Measurements from ENCODE around the gene TSPAN16. TPM values are rescaled to one million over a fixed set of nuclear protein-coding genes. Genes with fewer than 3 reads are reported as not detected.

TSPAN16 gene
- total and polyA plus RNA-seq, 2 of the 13 experiments (the other 11 are each of a cell fraction or from before 2014, with no cell fraction given), result not detected

DNA sequence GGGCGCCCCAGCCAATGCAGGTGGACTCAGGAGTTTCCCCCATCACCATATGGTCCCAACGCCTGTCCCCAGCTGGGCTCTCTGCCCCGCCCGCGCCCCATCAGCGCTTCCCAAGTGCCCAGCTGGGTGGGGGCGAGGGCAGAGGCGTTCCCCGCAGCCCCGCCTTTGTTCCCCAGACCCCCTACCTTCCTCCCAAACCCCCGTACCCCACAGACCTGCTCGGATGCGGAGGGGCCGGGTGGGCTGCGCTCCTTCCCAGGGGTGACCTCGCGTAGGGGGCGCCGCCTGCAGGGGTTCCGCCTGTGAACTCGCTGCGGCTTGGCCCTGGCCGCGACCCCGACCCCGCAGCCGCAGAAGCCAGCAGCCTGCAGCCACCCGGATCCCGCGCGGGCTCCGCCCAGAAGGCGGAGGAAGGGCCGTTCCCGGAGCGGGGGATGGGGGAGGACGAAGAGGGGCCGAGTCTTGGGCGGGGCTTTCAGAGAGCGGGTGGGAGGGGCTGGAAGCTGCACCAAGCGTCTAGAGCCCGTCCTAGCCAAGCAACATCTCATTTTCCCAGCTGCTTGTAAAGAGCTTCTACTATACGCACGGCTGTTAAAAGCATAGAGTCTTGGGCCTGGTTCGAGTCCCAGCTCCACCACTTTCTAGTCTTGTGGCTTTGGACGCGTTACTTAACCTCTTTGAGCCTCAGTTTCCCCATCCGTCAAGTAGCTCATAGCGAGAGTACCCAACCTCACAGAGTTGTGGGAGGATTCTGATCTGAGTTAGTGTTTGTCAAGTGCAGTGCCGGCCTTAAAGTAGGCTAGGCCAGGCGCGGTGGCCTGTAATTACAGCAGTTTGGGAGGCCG is 43.5 kb downstream of the TSPAN16 start, which contains the start of gene RAB3D (continued):
- TF ChIP-seq ATF7-NPFF (CRISPR knock-in tag; IDR thresholded peaks at IDR 0.05; ENCODE audit: low read depth) (0 out of 2 replicates have a peak, but pooled peaks have one; percentile 16), LCORL (IDR thresholded peaks at IDR 0.05) (no peak), LCORL (CRISPR knock-in tag; IDR thresholded peaks at IDR 0.05) (peak; percentile 25; the same call in 1 of the 2 replicates), SRY (CRISPR knock-in tag; IDR thresholded peaks at IDR 0.05) (no peak), CENPT (CRISPR knock-in tag; IDR thresholded peaks at IDR 0.05; ENCODE audit: low read depth) (no peak), DPF2 (CRISPR knock-in tag; IDR thresholded peaks at IDR 0.05; ENCODE audit: borderline replicate concordance, low read depth) (no peak), ZNF224 (CRISPR knock-in tag; IDR thresholded peaks at IDR 0.05) (0 out of 2 replicates have a peak, but pooled peaks have one; percentile 32), BRCA1 (CRISPR knock-in tag; IDR thresholded peaks at IDR 0.05) (no peak), MED1 (CRISPR knock-in tag; IDR thresholded peaks at IDR 0.05) (peak; percentile 53; the same call in 1 of the 2 replicates), PRDM15 (CRISPR knock-in tag; IDR thresholded peaks at IDR 0.05) (no peak), ZNF33A (CRISPR knock-in tag; IDR thresholded peaks at IDR 0.05; ENCODE audit: borderline replicate concordance) (no peak), ZFP82 (CRISPR knock-in tag; IDR thresholded peaks at IDR 0.05; ENCODE audit: borderline replicate concordance) (no peak), ADNP (CRISPR knock-in tag; IDR thresholded peaks at IDR 0.05) (no peak), ZNF180 (CRISPR knock-in tag; IDR thresholded peaks at IDR 0.05; ENCODE audit: borderline replicate concordance, low read depth) (no peak), KDM2A (CRISPR knock-in tag; IDR thresholded peaks at IDR 0.05; ENCODE audit: borderline replicate concordance, low read depth) (no peak; the same call in 1 of the 2 replicates), EED (CRISPR knock-in tag; IDR thresholded peaks at IDR 0.05) (no peak), ZNF549 (CRISPR knock-in tag; IDR thresholded peaks at IDR 0.05) (no peak), TMF1 (CRISPR knock-in tag; IDR thresholded peaks at IDR 0.05; ENCODE audit: low read depth) (no peak), TARDBP (CRISPR knock-in tag; IDR thresholded peaks at IDR 0.05) (no peak)
- TF ChIP-seq, protein P1, sequence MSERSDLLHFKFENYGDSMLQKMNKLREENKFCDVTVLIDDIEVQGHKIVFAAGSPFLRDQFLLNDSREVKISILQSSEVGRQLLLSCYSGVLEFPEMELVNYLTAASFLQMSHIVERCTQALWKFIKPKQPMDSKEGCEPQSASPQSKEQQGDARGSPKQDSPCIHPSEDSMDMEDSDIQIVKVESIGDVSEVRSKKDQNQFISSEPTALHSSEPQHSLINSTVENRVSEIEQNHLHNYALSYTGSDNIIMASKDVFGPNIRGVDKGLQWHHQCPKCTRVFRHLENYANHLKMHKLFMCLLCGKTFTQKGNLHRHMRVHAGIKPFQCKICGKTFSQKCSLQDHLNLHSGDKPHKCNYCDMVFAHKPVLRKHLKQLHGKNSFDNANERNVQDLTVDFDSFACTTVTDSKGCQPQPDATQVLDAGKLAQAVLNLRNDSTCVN (CRISPR knock-in tag; IDR thresholded peaks at IDR 0.05; ENCODE audit: borderline replicate concordance), result no peak
- TF ChIP-seq, protein P2, sequence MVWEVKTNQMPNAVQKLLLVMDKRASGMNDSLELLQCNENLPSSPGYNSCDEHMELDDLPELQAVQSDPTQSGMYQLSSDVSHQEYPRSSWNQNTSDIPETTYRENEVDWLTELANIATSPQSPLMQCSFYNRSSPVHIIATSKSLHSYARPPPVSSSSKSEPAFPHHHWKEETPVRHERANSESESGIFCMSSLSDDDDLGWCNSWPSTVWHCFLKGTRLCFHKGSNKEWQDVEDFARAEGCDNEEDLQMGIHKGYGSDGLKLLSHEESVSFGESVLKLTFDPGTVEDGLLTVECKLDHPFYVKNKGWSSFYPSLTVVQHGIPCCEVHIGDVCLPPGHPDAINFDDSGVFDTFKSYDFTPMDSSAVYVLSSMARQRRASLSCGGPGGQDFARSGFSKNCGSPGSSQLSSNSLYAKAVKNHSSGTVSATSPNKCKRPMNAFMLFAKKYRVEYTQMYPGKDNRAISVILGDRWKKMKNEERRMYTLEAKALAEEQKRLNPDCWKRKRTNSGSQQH (CRISPR knock-in tag; IDR thresholded peaks at IDR 0.05; ENCODE audit: low read depth), result no peak
- TF ChIP-seq, protein P3, sequence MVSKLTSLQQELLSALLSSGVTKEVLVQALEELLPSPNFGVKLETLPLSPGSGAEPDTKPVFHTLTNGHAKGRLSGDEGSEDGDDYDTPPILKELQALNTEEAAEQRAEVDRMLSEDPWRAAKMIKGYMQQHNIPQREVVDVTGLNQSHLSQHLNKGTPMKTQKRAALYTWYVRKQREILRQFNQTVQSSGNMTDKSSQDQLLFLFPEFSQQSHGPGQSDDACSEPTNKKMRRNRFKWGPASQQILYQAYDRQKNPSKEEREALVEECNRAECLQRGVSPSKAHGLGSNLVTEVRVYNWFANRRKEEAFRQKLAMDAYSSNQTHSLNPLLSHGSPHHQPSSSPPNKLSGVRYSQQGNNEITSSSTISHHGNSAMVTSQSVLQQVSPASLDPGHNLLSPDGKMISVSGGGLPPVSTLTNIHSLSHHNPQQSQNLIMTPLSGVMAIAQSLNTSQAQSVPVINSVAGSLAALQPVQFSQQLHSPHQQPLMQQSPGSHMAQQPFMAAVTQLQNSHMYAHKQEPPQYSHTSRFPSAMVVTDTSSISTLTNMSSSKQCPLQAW (CRISPR knock-in tag; IDR thresholded peaks at IDR 0.05), result 0 out of 2 replicates have a peak, but pooled peaks have one; percentile 24
